Astrocyte (in vitro differentiated cells and primary cell): Measurements from ENCODE around the gene MPRIP. TPM values are rescaled to one million over a fixed set of nuclear protein-coding genes. Genes with fewer than 3 reads are reported as not detected.
A peak's percentile ranks its signal among the peaks of the same experiment; 100 is the strongest.

Source experiments
- DNase-seq: peaks from one replicate; pipeline ENCODE4 v3.0.0-alpha.2; 2010; ENCODE audit warnings: low read depth
- FAIRE-seq: peaks from 2 replicates; lab custom pipeline; 2011; peaks lifted over from hg19 to GRCh38; lab: Jason Lieb, UNC
- H2AFZ ChIP-seq: 2 replicates; pipeline ENCODE4 v1.6.0; 2012; ENCODE audit warnings: low read depth, low read length, inconsistent platforms
- H3K27ac ChIP-seq: 2 replicates; pipeline ENCODE4 v1.5.1; 2011; ENCODE audit warnings: low read depth, low read length, inconsistent platforms
- H3K27me3 ChIP-seq: 2 replicates; pipeline ENCODE4 v1.6.0; 2011; ENCODE audit warnings: low read length, inconsistent platforms; ENCODE audit not compliant: insufficient read depth
- H3K36me3 ChIP-seq: 2 replicates; pipeline ENCODE4 v1.5.1; 2011; ENCODE audit warnings: low read length, inconsistent platforms; ENCODE audit not compliant: insufficient read depth
- H3K4me1 ChIP-seq: 2 replicates; pipeline ENCODE4 v1.5.1; 2011; ENCODE audit warnings: low read length, inconsistent platforms; ENCODE audit not compliant: insufficient read depth
- H3K4me2 ChIP-seq: 2 replicates; pipeline ENCODE4 v1.6.0; 2012; ENCODE audit warnings: low read length, inconsistent platforms
- H3K4me3 ChIP-seq: 2 replicates; pipeline ENCODE4 v1.5.1; 2011; ENCODE audit warnings: low read depth, mild to moderate bottlenecking, low read length, inconsistent platforms; ENCODE audit not compliant: insufficient read depth
- H3K79me2 ChIP-seq: 2 replicates; pipeline ENCODE4 v1.6.0; 2012; ENCODE audit warnings: mild to moderate bottlenecking, low read length, inconsistent platforms; ENCODE audit not compliant: insufficient read depth
- H3K9ac ChIP-seq: 2 replicates; pipeline ENCODE4 v1.6.0; 2012; ENCODE audit warnings: mild to moderate bottlenecking, low read length, inconsistent platforms
- H3K9me3 ChIP-seq: 2 replicates; pipeline ENCODE4 v1.5.1; 2012; ENCODE audit warnings: low read depth, mild to moderate bottlenecking, low read length, inconsistent platforms; ENCODE audit not compliant: insufficient read depth
- H4K20me1 ChIP-seq: 2 replicates; pipeline ENCODE4 v1.6.0; 2012; ENCODE audit warnings: low read length, inconsistent platforms; ENCODE audit not compliant: insufficient read depth
- H3K27ac Mint-ChIP-seq: one replicate; pipeline ENCODE4 v1.8.0; 2021; ENCODE audit warnings: mild to moderate bottlenecking, mixed read lengths; ENCODE audit not compliant: unreplicated experiment
- H3K27me3 Mint-ChIP-seq: one replicate; pipeline ENCODE4 v1.8.0; 2021; ENCODE audit warnings: low read depth, mixed read lengths; ENCODE audit not compliant: unreplicated experiment
- H3K36me3 Mint-ChIP-seq: one replicate; pipeline ENCODE4 v1.8.0; 2021; ENCODE audit warnings: low read depth, mixed read lengths; ENCODE audit not compliant: unreplicated experiment
- H3K4me1 Mint-ChIP-seq: one replicate; pipeline ENCODE4 v1.8.0; 2021; ENCODE audit warnings: low read depth, mixed read lengths; ENCODE audit not compliant: unreplicated experiment
- H3K4me3 Mint-ChIP-seq: one replicate; pipeline ENCODE4 v1.8.0; 2021; ENCODE audit warnings: mild to moderate bottlenecking, moderate library complexity, mixed read lengths; ENCODE audit not compliant: unreplicated experiment
- H3K9me3 Mint-ChIP-seq: one replicate; pipeline ENCODE4 v1.8.0; 2021; ENCODE audit warnings: mild to moderate bottlenecking, mixed read lengths; ENCODE audit not compliant: unreplicated experiment
- CTCF ChIP-seq: IDR thresholded peaks from 2 replicates; pipeline ENCODE4 v1.5.1; 2011; ENCODE audit warnings: low read depth, mild to moderate bottlenecking, inconsistent platforms, low read length, moderate library complexity; ENCODE audit not compliant: insufficient read depth
- EZH2 ChIP-seq: IDR thresholded peaks from 2 replicates; pipeline ENCODE4 v1.6.1; 2012; ENCODE audit warnings: mild to moderate bottlenecking, low read length, inconsistent platforms; ENCODE audit not compliant: insufficient read depth
- total RNA-seq: library from RNA; stranded (reverse); gene quantifications from 2 replicates; pipeline ENCODE4 v1.2.1, GENCODE V29; 2021

Gene MPRIP
- total RNA-seq, 1 donor from 2014 or later: 176 TPM

GRCh38 chr17:17119106-17119505, 76.8 kb downstream of the MPRIP start:
- Histone ChIP-seq H4K20me1 (peaks cover 97% of the 10 kb centered on the region), H3K36me3 (no peaks in the 10 kb centered on the region), H3K9me3 (no peaks in the 10 kb centered on the region), H3K4me1 (peaks cover 23% of the 10 kb centered on the region), H3K4me3 (no peak overlapping the region), H3K4me2 (peak overlapping the region; percentile 33), H3K27me3 (no peaks in the 10 kb centered on the region), H3K79me2 (peaks cover 98% of the 10 kb centered on the region), H2AFZ (no peak overlapping the region), H3K9ac (no peak overlapping the region), H3K27ac (no peak overlapping the region)
- H3K9me3 Mint-ChIP-seq: no peaks in the 10 kb centered on the region
- no peak overlapping the region for H3K4me3 Mint-ChIP-seq
- no peak for TF ChIP-seq EZH2
- no peak for TF ChIP-seq CTCF
- no peaks in the 10 kb centered on the region for H3K27me3 Mint-ChIP-seq
- DNase-seq (no peak), FAIRE-seq (no peak)
- H3K36me3 Mint-ChIP-seq: no peaks in the 10 kb centered on the region
- peaks cover 29% of the 10 kb centered on the region for H3K4me1 Mint-ChIP-seq
- H3K27ac Mint-ChIP-seq: no peak overlapping the region

- no peak overlapping the region for H3K9ac ChIP-seq
- H3K4me1 ChIP-seq: peaks cover 23% of the 10 kb centered on the region
- TF ChIP-seq CTCF (no peak), EZH2 (no peak)
- H3K36me3 ChIP-seq: no peaks in the 10 kb centered on the region
- no peak for FAIRE-seq
- no peaks in the 10 kb centered on the region for H3K9me3 ChIP-seq
- no peak overlapping the region for H3K27ac ChIP-seq
- H3K36me3 Mint-ChIP-seq: no peaks in the 10 kb centered on the region
- no peaks in the 10 kb centered on the region for H3K27me3 Mint-ChIP-seq
- peaks cover 97% of the 10 kb centered on the region for H4K20me1 ChIP-seq
- peak overlapping the region; percentile 33 for H3K4me2 ChIP-seq
- no peak overlapping the region for H3K27ac Mint-ChIP-seq
- peak; percentile 40 for DNase-seq
- H3K79me2 ChIP-seq: peaks cover 98% of the 10 kb centered on the region
- H3K4me3 ChIP-seq: no peak overlapping the region
- H3K4me1 Mint-ChIP-seq: peaks cover 26% of the 10 kb centered on the region
- no peaks in the 10 kb centered on the region for H3K9me3 Mint-ChIP-seq
- H3K27me3 ChIP-seq: no peaks in the 10 kb centered on the region
- no peak overlapping the region for H2AFZ ChIP-seq
- H3K4me3 Mint-ChIP-seq: no peak overlapping the region
Measured at GRCh38 chr17:17119533-17119932, 77.3 kb downstream of the MPRIP start.

- peaks cover 98% of the 10 kb centered on the region for H3K79me2 ChIP-seq
- H3K4me3 Mint-ChIP-seq: no peak overlapping the region
Measured at GRCh38 chr17:17120294-17120693, 78.0 kb downstream of the MPRIP start.

More at GRCh38 chr17:17120294-17120693, 78.0 kb downstream of the MPRIP start:
- Histone ChIP-seq H3K36me3 (no peaks in the 10 kb centered on the region), H3K9ac (no peak overlapping the region), H3K27me3 (no peaks in the 10 kb centered on the region), H3K4me1 (peaks cover 19% of the 10 kb centered on the region), H3K4me3 (no peak overlapping the region), H4K20me1 (peaks cover 97% of the 10 kb centered on the region), H3K27ac (no peak overlapping the region), H3K4me2 (no peak overlapping the region), H2AFZ (no peak overlapping the region), H3K9me3 (no peaks in the 10 kb centered on the region)
- FAIRE-seq: no peak
- Mint-ChIP-seq H3K36me3 (peaks cover 1% of the 10 kb centered on the region), H3K27me3 (no peaks in the 10 kb centered on the region), H3K27ac (no peak overlapping the region), H3K9me3 (no peaks in the 10 kb centered on the region), H3K4me1 (peaks cover 20% of the 10 kb centered on the region)
- no peak for DNase-seq
- TF ChIP-seq CTCF (no peak), EZH2 (no peak)
